Measurements from ENCODE around the gene ZNF132.
A peak's percentile ranks its signal among the peaks of the same experiment; 100 is the strongest.
"Not testable (repeated sequence)": the region's sequence is repeated elsewhere in the genome, so short reads cannot be mapped to it uniquely, and the experiment has no call there.

Gene ZNF132

DNA sequence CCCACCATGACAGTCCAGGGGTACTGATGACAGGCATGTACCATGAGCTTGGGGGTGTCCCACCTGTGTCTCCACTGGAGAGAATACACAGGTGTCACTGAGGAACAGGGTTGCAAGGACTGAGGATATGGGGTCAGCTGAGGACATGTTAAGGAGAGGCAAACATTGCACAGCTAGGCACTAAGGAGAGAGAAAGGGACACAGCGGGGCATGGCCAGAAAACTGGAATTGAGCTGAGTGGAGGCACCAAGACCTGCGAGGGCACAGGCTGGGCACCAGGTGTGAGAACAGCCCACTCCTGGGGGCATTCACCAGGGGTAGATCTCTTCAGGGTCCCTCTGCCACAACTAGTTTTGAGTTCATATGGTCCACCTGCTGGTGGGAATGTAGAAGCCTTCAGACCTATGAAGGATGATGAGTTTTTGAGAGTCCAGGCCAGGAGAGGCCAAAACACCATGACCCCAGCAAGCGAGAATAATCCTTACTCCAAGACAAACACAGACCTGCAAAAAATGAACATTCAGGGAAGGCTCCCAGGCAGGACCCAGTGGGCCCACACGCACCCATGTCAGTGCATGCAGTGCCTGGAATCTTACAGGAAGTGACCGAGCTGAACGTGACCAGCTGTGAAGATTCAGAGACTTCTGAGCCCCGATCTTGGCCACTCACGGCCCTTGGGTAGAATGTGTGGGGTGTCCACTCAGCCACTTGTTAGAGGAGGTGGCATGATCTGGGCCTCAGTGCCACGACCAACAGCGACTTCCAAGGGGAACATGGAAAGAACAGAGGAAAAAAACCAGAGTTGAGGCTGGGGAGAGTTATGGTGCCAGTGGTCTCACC lies 32.9 kb downstream of the ZNF132 start:
- DNase-seq (ENCODE audit: low read depth) = no peak

DNA sequence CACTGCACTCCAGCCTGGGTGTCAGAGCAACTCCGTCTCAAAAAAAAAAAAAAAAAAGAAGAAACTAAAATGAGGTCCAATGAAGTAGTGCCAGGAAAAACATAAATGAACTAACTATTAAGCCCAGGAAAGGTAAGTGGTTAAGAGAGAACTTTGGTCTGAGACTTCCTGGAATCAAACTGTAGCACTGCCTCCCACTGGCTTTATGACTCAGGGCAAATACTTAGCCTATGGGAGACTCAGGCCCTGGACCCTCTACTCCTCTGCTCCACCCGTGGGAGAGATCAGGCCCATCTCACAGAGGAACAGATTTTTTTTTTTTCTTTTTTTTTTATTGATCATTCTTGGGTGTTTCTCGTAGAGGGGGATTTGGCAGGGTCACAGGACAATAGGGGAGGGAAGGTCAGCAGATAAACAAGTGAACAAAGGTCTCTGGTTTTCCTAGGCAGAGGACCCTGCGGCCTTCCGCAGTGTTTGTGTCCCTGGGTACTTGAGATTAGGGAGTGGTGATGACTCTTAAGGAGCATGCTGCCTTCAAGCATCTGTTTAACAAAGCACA lies 36.0 kb downstream of the ZNF132 start:
- not testable (repeated sequence) for DNase-seq (ENCODE audit: low read depth)

GRCh38 chr19:58401840-58402421 lies 38.0 kb downstream of the ZNF132 start:
- DNase-seq (ENCODE audit: low read depth) = no peak

DNA sequence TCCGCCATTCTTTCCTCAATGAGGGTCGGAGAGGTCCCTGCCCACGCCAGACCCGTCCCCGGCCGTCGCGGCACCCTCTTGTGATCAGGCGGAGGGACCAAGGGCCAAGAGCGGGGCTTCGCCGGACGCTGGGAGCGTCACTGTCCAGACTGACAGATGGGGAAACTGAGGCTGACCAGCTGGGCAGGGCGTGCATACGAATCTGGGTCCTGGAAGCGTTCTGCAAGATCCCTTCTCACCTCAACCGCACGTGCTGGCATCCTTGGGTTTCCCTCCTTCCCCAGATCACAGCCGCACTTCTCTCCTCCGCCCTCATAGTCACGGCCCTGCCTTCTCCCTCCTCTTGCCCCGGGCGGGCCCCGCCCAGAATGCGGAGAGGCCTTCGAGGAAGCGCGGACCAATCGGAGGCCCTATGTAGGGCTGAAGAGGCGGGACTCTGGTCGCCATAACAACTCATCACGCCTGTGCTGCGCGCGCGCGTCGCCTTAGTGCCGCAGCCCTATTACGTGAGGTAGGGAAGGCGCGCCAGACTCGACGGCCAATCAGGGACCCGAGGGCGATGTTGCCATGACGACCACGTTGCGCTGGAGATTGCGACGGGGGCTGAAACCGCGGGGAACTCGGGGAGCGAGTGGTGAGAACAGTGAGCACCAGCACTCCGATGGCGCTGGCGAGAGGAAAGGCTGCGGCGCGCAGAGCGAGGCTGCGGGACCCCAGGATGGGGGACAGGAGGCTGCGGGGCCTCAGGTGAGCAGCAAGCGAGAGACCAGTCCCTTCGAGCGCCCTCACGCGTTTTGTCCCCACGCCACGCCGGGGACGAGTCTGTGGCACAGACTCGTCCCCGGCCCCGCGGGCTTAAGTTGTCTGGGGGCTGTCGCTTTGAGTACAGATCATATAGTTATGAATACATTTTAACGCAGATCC lies 38.8 kb downstream of the ZNF132 start:
- DNase-seq (ENCODE audit: low read depth) = peak; percentile 98

GRCh38 chr19:58400316-58400915 lies 39.5 kb downstream of the ZNF132 start:
- no peak for DNase-seq (ENCODE audit: low read depth)

DNA sequence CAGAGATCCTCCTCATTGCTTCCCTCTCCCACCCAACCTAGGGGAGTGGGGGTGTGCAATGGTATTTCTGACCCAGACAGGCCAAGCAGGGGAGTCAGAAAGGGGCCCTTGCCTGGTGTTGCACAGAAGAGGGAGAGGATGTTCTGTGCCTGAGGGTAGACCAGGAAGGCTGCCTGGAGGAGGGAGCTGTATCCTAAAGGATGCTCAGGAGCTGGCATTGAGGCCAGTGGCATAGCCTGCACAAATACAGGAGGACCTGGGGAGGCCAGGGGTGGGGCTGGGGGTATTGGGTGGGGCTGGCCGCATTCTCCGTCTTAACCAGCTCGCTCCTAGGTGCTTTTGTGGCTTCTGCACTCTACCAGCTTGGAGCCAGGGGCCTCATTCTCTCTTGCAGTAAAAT lies 40.0 kb downstream of the ZNF132 start:
- no peak for DNase-seq (ENCODE audit: low read depth)

GRCh38 chr19:58398545-58398944 lies 41.4 kb downstream of the ZNF132 start:
- no peak for DNase-seq (ENCODE audit: low read depth)

- no peak for DNase-seq (ENCODE audit: low read depth)
These were observed 41.9 kb downstream of the ZNF132 start for GRCh38 chr19:58398087-58398486.

GRCh38 chr19:58397533-58398037 lies 42.4 kb downstream of the ZNF132 start:
- DNase-seq (ENCODE audit: low read depth) = no peak

DNA sequence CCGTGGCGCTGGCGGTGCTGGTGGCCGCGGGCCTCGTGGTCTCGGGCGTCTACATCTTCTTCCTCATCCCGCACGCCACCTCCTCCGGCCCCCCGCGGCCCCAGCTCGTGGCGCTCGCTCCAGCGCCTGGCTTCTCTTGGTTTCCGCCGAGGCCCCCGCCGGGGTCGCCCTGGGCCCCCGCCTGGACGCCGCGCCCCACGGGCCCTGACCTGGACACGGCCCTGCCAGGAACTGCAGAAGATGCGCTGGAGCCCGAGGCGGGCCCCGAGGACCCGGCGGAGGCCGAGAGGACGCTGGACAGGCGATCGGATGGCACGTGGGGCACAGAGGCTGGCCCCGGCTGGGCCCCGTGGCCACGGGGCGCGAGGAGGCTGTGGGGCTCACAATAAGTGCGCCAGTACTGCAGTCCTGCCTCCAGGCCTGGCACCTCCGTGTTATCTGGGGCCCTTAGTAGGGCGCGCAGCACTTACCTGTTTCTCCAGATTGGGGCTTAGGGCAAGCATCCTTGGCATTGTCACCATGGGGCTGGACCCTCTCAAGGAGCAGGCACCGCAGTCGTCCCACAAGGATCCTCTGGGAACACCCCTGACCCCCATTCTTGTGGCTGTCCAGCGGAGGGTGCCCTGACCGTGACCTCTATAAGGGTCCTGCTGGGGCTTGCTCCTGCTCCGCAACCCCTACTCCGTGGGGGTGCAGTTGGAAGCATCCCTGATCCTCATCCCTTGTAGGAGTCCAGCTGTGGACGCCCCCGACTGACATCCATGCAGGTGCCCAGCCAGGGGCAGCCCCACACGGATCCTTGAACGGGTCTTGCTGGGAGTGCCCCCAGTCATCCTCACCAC lies 43.0 kb downstream of the ZNF132 start:
- no peak for DNase-seq (ENCODE audit: low read depth)

GRCh38 chr19:58395979-58396627 lies 43.9 kb downstream of the ZNF132 start:
- no peak for DNase-seq (ENCODE audit: low read depth)

DNA sequence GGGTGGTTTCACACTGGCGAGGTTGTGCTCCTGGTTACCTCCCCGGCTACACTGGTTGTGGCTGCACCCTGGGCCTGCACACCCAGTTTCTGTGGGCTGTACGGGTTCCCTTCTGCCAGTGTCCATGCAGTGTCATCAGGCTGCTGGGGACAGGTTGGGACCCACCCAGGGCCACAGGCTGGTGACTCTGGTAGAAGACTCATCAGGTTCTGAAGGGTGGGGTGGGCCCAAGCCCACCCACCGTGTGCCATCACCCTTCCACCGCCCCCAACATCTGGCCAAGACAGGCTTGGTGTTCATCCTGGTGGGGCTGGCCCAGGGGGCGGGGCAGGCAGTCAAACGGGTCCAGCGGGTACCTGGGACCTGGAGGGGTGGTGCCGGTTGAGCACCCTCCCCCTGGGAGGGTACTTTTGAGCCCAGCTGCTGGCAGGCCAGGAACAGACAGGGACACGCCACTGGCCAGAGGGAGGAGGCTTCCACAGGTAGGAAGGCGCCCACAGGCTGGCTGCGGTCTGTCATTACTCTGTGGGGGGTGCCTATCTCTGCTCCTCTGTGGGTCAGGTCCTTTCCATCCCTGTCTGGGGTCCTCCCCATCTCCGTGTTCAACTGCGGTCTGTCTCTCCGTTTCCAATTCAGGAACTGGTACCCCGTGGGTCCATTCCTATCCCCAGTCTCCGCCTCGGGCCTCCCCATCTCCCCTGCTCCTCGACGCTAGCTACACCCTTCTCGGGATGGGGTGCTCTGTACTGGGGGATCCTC lies 44.6 kb downstream of the ZNF132 start, which contains the start of gene RNF225:
RNF225 (plus strand) TSS at position 437 of the 759 bp plus-strand sequence. CDS start 434 bp downstream, outside the sequence.
- DNase-seq (ENCODE audit: low read depth) = no peak

DNA sequence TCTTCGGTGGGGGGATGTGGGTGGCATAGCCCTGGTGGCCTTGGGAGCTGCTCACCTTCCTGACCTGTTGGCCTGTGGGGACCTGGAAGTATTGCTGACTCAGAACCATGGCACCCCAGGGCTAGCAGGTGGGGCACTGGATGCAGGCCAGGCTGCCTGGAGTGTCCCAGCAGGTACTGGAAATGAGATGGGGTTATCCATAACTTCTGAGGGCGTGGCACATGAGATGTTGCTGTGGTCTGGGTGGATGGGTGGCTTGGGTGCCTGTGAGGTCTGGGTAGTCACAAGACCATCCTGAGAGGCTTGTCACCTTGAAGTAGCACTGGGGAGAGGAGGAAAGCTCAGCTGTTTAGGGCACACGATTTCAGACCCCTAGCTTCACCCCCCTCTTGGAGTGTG lies 45.1 kb downstream of the ZNF132 start:
- DNase-seq (ENCODE audit: low read depth) = no peak

DNA sequence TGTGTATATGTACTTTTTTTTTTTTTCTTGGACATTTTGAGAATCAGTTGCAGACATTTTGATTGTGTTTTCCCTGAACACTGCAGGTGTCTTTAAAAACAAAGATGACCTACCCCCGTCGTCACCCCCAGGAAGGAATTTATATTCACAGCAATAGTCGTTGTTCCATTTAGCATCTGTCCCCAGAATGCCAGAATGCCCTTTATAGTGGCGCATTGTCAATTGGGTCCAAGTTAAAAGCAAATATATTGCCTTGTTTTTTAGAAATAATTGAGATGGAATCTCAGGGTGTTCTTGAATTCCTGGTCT lies 46.3 kb downstream of the ZNF132 start:
- no peak for DNase-seq (ENCODE audit: low read depth)

DNA sequence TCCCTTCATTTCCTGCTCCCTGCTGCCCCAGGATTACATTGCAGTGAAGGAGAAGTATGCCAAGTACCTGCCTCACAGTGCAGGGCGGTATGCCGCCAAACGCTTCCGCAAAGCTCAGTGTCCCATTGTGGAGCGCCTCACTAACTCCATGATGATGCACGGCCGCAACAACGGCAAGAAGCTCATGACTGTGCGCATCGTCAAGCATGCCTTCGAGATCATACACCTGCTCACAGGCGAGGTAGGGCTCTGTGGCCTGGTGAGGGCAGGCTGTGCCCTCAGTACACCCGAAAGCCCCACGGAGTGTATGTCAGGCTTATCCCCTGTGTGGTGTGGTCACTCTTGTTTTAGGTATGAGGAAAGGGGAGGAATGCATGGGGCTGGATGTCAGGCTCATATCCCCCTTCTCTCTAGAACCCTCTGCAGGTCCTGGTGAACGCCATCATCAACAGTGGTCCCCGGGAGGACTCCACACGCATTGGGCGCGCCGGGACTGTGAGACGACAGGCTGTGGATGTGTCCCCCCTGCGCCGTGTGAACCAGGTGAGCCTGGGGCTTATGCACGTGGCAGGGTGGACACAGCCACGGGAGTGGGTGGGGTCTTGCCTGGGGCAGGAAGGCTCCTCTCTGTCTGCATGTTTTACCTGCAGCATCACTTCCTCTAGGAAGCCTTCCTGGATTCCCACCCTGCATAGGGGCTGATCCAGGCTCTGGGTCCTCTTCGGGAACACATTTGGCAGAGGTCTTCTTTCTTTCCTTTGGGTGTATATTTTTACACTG lies 46.8 kb downstream of the ZNF132 start:
- no peak for DNase-seq (ENCODE audit: low read depth)

DNA sequence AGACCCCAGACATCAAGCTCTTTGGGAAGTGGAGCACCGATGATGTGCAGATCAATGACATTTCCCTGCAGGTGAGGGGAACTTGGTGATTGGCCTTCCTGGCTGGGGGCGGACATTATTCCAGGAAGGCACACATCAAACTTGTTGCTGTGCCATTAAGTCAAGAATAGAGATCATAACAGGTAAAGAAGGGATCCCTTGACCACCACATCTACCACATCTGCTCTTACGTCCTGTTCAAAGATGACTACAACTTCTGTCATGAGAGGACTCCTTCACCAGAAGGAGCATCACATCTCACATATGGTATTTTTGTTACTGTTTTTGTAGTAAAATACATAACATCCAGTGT lies 51.8 kb downstream of the ZNF132 start:
- DNase-seq (ENCODE audit: low read depth) = no peak

GRCh38 chr19:58387338-58388174 lies 52.4 kb downstream of the ZNF132 start:
- DNase-seq (ENCODE audit: low read depth) = no peak

All from activated T-cell treated with anti-CD3 and anti-CD28 coated beads for 1 hour (primary cell).